Peyer's patch (tissue), 4 donors: ENCODE measurements around the gene ZNF629. TPM values are rescaled to one million over a fixed set of nuclear protein-coding genes. Genes with fewer than 3 reads are reported as not detected.

Source experiments
- DNase-seq, 3 donors: peaks; one replicate each; pipeline ENCODE4 v3.0.0-alpha.2; 2017 to 2019
- H3K27ac ChIP-seq, 4 donors: fragments of 200-600 bp; sonication (generic); one replicate each; pipeline ENCODE4 v1.5.1; 2016 to 2019
- H3K27me3 ChIP-seq, 2 donors: fragments of 200-600 bp; sonication (generic); one replicate each; pipeline ENCODE4 v1.5.1; 2019
- H3K36me3 ChIP-seq, 3 donors: fragments of 200-600 bp; sonication (generic); one replicate each; pipeline ENCODE4 v1.5.1; 2016 to 2019
- H3K4me1 ChIP-seq, 4 donors: fragments of 200-600 bp; sonication (generic); one replicate each; pipeline ENCODE4 v1.5.1; 2016 to 2019
- H3K4me3 ChIP-seq, 4 donors: fragments of 200-600 bp; sonication (generic); 1 replicate in 3 of 4; 2 replicates in 1 of 4; pipeline ENCODE4 v1.5.1; 2016 to 2019; ENCODE audit warnings: mild to moderate bottlenecking in 1 of 4
- H3K9me3 ChIP-seq, 4 donors: fragments of 200-600 bp; sonication (generic); one replicate each; pipeline ENCODE4 v1.5.1; 2016 to 2019; ENCODE audit warnings: mild to moderate bottlenecking in 1 of 4
- CTCF ChIP-seq, 6 experiments: fragments of 450-650 bp in 4 of 6; fragments of 200-600 bp in 2 of 6; sonication (generic) in 1 of 6; IDR thresholded peaks; one replicate each; pipeline ENCODE4 v1.5.1; 2017 to 2019; ENCODE audit warnings: antibody characterized with exemption in 6 of 6, mild to moderate bottlenecking in 3 of 6, moderate library complexity in 1 of 6
- POLR2A ChIP-seq, 2 donors: fragments of 450-650 bp; IDR thresholded peaks; one replicate each; pipeline ENCODE4 v1.5.1; 2017; ENCODE audit warnings: antibody characterized with exemption in 2 of 2, mild to moderate bottlenecking in 2 of 2, moderate library complexity in 2 of 2
- total RNA-seq, 4 donors: library from RNA; depleted of rRNA; stranded (reverse); fragments of >200 nt; gene quantifications; one replicate each; pipeline ENCODE4 v1.1.0, GENCODE V29; 2016

The ZNF629 gene
- total RNA-seq, 4 donors from 2014 or later, result 10.9 to 28.7 (median 19.0) TPM

- H3K4me1 ChIP-seq, result peaks cover 0 to 16% (median 6%) of the 10 kb centered on the region in 4 donors
- DNase-seq, result no peak
- no peaks in the 10 kb centered on the region for H3K9me3 ChIP-seq
- no peak overlapping the region for H3K4me3 ChIP-seq
- H3K27me3 ChIP-seq, result no peaks in the 10 kb centered on the region
- no peak overlapping the region for H3K27ac ChIP-seq
- peaks cover 0 to 30% (median 0%) of the 10 kb centered on the region in 3 donors for H3K36me3 ChIP-seq
- TF ChIP-seq POLR2A (IDR thresholded peaks at IDR 0.05), result no peak
- no peak for TF ChIP-seq CTCF (IDR thresholded peaks at IDR 0.05)
These were observed 7.4 kb downstream of the ZNF629 start for GRCh38 chr16:30779596-30779995.

GRCh38 chr16:30778549-30779244 lies 8.3 kb downstream of the ZNF629 start:
- Histone ChIP-seq H3K27ac (no peak overlapping the region), H3K4me3 (no peak overlapping the region), H3K9me3 (no peaks in the 10 kb centered on the region), H3K4me1 (peaks cover 0 to 20% (median 6%) of the 10 kb centered on the region in 4 donors), H3K36me3 (peaks cover 0 to 33% (median 0%) of the 10 kb centered on the region in 3 donors), H3K27me3 (no peaks in the 10 kb centered on the region)
- no peak for TF ChIP-seq CTCF (IDR thresholded peaks at IDR 0.05)
- DNase-seq, result no peak

- peak in 1 of 3 donors; percentile 34 for DNase-seq
- no peak overlapping the region for H3K4me3 ChIP-seq
- peaks cover 0 to 20% (median 6%) of the 10 kb centered on the region in 4 donors for H3K4me1 ChIP-seq
- H3K27ac ChIP-seq, result no peak overlapping the region
- H3K27me3 ChIP-seq, result no peaks in the 10 kb centered on the region
- no peaks in the 10 kb centered on the region for H3K9me3 ChIP-seq
- H3K36me3 ChIP-seq, result peaks cover 0 to 33% (median 0%) of the 10 kb centered on the region in 3 donors
- no peak for TF ChIP-seq POLR2A (IDR thresholded peaks at IDR 0.05)
- TF ChIP-seq CTCF (IDR thresholded peaks at IDR 0.05), result no peak
These were observed 9.3 kb downstream of the ZNF629 start for GRCh38 chr16:30777591-30778297.

- peak; percentile 49 to 86 (median 84) for DNase-seq
- Histone ChIP-seq H3K4me1 (peaks cover 0 to 20% (median 6%) of the 10 kb centered on the region in 4 donors), H3K27ac (peak overlapping the region; percentile 67 to 87 (median 74)), H3K27me3 (no peaks in the 10 kb centered on the region), H3K36me3 (peaks cover 0 to 41% (median 0%) of the 10 kb centered on the region in 3 donors), H3K4me3 (peak overlapping the region; percentile 64 to 92 (median 70)), H3K9me3 (no peaks in the 10 kb centered on the region)
- peak in 1 of 6 experiments; percentile 2 for TF ChIP-seq CTCF (IDR thresholded peaks at IDR 0.05)
- peak in 1 of 2 donors; percentile 39 for TF ChIP-seq POLR2A (IDR thresholded peaks at IDR 0.05)
These were observed 11.4 kb downstream of the ZNF629 start for GRCh38 chr16:30775392-30776188.

GRCh38 chr16:30775131-30775391 lies 11.9 kb downstream of the ZNF629 start:
- Histone ChIP-seq H3K27ac (peak overlapping the region; percentile 67 to 87 (median 74)), H3K4me1 (peaks cover 0 to 20% (median 6%) of the 10 kb centered on the region in 4 donors), H3K4me3 (peak overlapping the region; percentile 64 to 92 (median 70)), H3K9me3 (no peaks in the 10 kb centered on the region), H3K36me3 (peaks cover 0 to 46% (median 0%) of the 10 kb centered on the region in 3 donors), H3K27me3 (no peaks in the 10 kb centered on the region)
- DNase-seq, result no peak
- TF ChIP-seq CTCF (IDR thresholded peaks at IDR 0.05), result no peak
- TF ChIP-seq POLR2A (IDR thresholded peaks at IDR 0.05), result no peak
